Keratinocyte (primary cell): ENCODE data around the gene MSRB1. TPM values are rescaled to one million over a fixed set of nuclear protein-coding genes. Genes with fewer than 3 reads are reported as not detected.
A peak's percentile ranks its signal among the peaks of the same experiment; 100 is the strongest.

Experiments used
- DNase-seq: peaks from one replicate; pipeline ENCODE4 v3.0.0-alpha.2; 2011; ENCODE audit warnings: low read depth, missing footprints, low spot score
- FAIRE-seq: peaks from 2 replicates; lab custom pipeline; 2011; peaks lifted over from hg19 to GRCh38; lab: Jason Lieb, UNC
- H2AFZ ChIP-seq: 2 replicates; pipeline ENCODE4 v1.6.0; 2012; ENCODE audit warnings: low read length, control low read depth, inconsistent platforms; ENCODE audit not compliant: control insufficient read depth
- H3K27ac ChIP-seq: 2 replicates; pipeline ENCODE4 v1.5.1; 2011; ENCODE audit warnings: low read length; ENCODE audit not compliant: control insufficient read depth, insufficient read depth
- H3K27me3 ChIP-seq: 3 replicates; pipeline ENCODE4 v1.6.0; 2011; ENCODE audit warnings: low read length; ENCODE audit not compliant: control insufficient read depth, insufficient read depth; ENCODE audit errors: extremely low read depth
- H3K36me3 ChIP-seq, 2 experiments: 2 replicates in 1 of 2; 3 replicates in 1 of 2; pipeline ENCODE4 v1.5.1; 2011; ENCODE audit warnings: low read length in 2 of 2, mild to moderate bottlenecking in 1 of 2; ENCODE audit not compliant: control insufficient read depth in 2 of 2, insufficient read depth in 2 of 2; ENCODE audit errors: extremely low read depth in 1 of 2
- H3K4me1 ChIP-seq: 3 replicates; pipeline ENCODE4 v1.5.1; 2011; ENCODE audit warnings: low read length; ENCODE audit not compliant: control insufficient read depth, insufficient read depth; ENCODE audit errors: extremely low read depth
- H3K4me2 ChIP-seq: 3 replicates; pipeline ENCODE4 v1.6.0; 2011; ENCODE audit warnings: low read depth, low read length; ENCODE audit not compliant: control insufficient read depth, insufficient read depth; ENCODE audit errors: extremely low read depth
- H3K4me3 ChIP-seq, 3 experiments: fragments of 200-600 bp in 1 of 3; sonication (generic) in 1 of 3; 2 replicates in 2 of 3; 3 replicates in 1 of 3; pipeline ENCODE4 v1.5.1; 2011 to 2016; ENCODE audit warnings: low read length in 3 of 3, mild to moderate bottlenecking in 3 of 3, control low read depth in 2 of 3, inconsistent platforms in 1 of 3, low read depth in 1 of 3, mixed read lengths in 1 of 3, mixed run types in 1 of 3, moderate library complexity in 1 of 3; ENCODE audit not compliant: control insufficient read depth in 2 of 3, insufficient read depth in 2 of 3; ENCODE audit errors: extremely low read depth in 1 of 3
- H3K79me2 ChIP-seq: 2 replicates; pipeline ENCODE4 v1.6.0; 2012; ENCODE audit warnings: low read length; ENCODE audit not compliant: control insufficient read depth, insufficient read depth
- H3K9ac ChIP-seq: 3 replicates; pipeline ENCODE4 v1.6.0; 2011; ENCODE audit warnings: low read length; ENCODE audit not compliant: control insufficient read depth, insufficient read depth; ENCODE audit errors: extremely low read depth
- H3K9me1 ChIP-seq: 3 replicates; pipeline ENCODE4 v1.6.0; 2011; ENCODE audit warnings: low read length; ENCODE audit not compliant: control insufficient read depth, insufficient read depth; ENCODE audit errors: extremely low read depth
- H3K9me3 ChIP-seq: 2 replicates; pipeline ENCODE4 v1.5.1; 2012; ENCODE audit warnings: low read depth, low read length; ENCODE audit not compliant: control insufficient read depth
- H4K20me1 ChIP-seq: 3 replicates; pipeline ENCODE4 v1.6.0; 2011; ENCODE audit warnings: low read length; ENCODE audit not compliant: control insufficient read depth, insufficient read depth; ENCODE audit errors: extremely low read depth
- EZH2 ChIP-seq: IDR thresholded peaks from one replicate; pipeline ENCODE4 v1.6.1; 2012; ENCODE audit warnings: inconsistent platforms, mild to moderate bottlenecking, low read length, moderate library complexity
- dilution Hi-C: fragments of 300-500 bp; cut with MboI; formaldehyde crosslinking; loops from one replicate; pipeline ENCODE4 v1.7.0; 2020; ENCODE audit warnings: low sequenced_read_pairs; ENCODE audit not compliant: extremely low pct_ligation_motif_present
- polyA plus RNA-seq, 5 experiments: library from polyadenylated mRNA; depleted of rRNA in 3 of 5; stranded (reverse) in 3 of 5; stranded (forward) in 1 of 5; unstranded in 1 of 5; fragments of >200 nt; gene quantifications; 1 replicate in 1 of 5; 2 replicates in 3 of 5; 3 replicates in 1 of 5; pipeline versions ENCODE4 v1.2.1 to v1.2.3, GENCODE V29; 2011 to 2012; ENCODE audit warnings: missing spikeins in 2 of 5, low read depth in 1 of 5, low replicate concordance in 1 of 5
- TF ChIP-seq, protein P1 (sequence below), 3 experiments: IDR thresholded peaks in 1 of 3; conservative IDR thresholded peaks in 1 of 3; optimal IDR thresholded peaks in 1 of 3; 2 replicates in 2 of 3; 3 replicates in 1 of 3; pipeline versions ENCODE3 to v1.5.1; 2011; ENCODE audit warnings: low read length in 3 of 3, mild to moderate bottlenecking in 3 of 3, moderate library complexity in 2 of 3, control low read depth in 1 of 3, inconsistent platforms in 1 of 3; ENCODE audit not compliant: insufficient read depth in 2 of 3; ENCODE audit errors: extremely low read depth in 1 of 3

MSRB1 gene
- polyA plus RNA-seq, 1 donor (not counting 4 experiments of a cell fraction or from before 2014, with no cell fraction given): 25.2 TPM

DNA sequence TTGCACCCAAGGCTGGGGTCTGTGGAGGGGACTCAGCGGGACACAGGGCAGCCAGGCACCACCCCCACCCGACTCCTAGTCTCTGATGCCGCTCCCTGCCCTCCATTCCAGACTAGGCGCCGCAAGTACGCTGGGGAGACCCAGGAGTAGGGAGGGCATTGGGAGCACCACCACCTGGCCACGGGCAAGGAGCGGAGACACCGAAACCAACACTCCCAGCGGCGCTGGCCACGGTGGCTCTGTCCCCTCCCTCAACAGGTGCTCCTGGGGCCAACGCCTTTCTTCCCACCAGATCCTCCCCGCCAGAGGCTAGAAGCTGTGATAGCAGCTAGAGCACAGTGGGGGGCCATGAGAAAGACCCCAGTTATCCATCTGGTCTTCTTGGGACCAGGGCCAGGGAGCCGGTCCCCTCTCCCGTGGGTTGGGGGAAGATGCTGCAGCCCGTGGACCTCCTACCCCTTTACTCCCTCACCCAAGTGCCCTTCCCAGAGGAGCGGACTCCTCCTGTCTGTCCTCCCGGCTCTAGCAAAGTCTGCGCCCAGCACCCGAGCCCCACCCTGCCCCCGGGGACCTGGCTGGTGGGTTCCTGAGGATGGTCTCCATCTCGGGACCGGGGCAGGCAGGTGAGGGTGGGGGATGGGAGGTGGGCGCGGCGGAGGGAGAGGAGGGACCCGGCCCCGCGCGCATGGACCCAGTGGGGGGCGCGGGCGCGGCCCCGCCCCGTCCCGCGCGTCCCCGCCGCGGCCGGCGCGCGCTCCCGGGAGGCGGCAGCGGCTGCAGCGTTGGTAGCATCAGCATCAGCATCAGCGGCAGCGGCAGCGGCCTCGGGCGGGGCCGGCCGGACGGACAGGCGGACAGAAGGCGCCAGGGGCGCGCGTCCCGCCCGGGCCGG, 46.5 kb upstream of the MSRB1 start, which contains the start of gene SYNGR3:
Gene SYNGR3 (plus strand): TSS at position 762 of the 892 bp plus-strand sequence. CDS start 133 bp downstream, outside the sequence.
- H3K36me3 ChIP-seq: peaks cover 7 to 14% of the 10 kb centered on the region in 2 experiments
- peak within 1 kb of the TSS in 2 of 3 experiments; percentile 20 to 53 for H3K4me3 ChIP-seq
- H3K9ac ChIP-seq: peak within 1 kb of the TSS; percentile 28
- no peak for FAIRE-seq
- H3K79me2 ChIP-seq: peaks cover 2% of the 10 kb centered on the region
- H2AFZ ChIP-seq: no peak within 1 kb of the TSS
- peak within 1 kb of the TSS; percentile 66 for H3K4me2 ChIP-seq
- H3K9me3 ChIP-seq: no peaks in the 10 kb centered on the region
- no peak for DNase-seq
- dilution Hi-C loops: no loop called here
- H3K4me1 ChIP-seq: peaks cover 38% of the 10 kb centered on the region
- no peaks in the 10 kb centered on the region for H4K20me1 ChIP-seq
- TF ChIP-seq, protein P1, sequence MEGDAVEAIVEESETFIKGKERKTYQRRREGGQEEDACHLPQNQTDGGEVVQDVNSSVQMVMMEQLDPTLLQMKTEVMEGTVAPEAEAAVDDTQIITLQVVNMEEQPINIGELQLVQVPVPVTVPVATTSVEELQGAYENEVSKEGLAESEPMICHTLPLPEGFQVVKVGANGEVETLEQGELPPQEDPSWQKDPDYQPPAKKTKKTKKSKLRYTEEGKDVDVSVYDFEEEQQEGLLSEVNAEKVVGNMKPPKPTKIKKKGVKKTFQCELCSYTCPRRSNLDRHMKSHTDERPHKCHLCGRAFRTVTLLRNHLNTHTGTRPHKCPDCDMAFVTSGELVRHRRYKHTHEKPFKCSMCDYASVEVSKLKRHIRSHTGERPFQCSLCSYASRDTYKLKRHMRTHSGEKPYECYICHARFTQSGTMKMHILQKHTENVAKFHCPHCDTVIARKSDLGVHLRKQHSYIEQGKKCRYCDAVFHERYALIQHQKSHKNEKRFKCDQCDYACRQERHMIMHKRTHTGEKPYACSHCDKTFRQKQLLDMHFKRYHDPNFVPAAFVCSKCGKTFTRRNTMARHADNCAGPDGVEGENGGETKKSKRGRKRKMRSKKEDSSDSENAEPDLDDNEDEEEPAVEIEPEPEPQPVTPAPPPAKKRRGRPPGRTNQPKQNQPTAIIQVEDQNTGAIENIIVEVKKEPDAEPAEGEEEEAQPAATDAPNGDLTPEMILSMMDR (optimal IDR thresholded peaks at IDR 0.05 in 1 of 3, IDR thresholded peaks at IDR 0.05 in 1 of 3, conservative IDR thresholded peaks at IDR 0.05 in 1 of 3; ENCODE audit: extremely low read depth in 1 of 3, insufficient read depth in 2 of 3, low read length in 3 of 3): no peak
- peak; percentile 82 for TF ChIP-seq EZH2
- H3K9me1 ChIP-seq: peaks cover 2% of the 10 kb centered on the region
- peaks cover 30% of the 10 kb centered on the region for H3K27me3 ChIP-seq
- no peak within 1 kb of the TSS for H3K27ac ChIP-seq

DNA sequence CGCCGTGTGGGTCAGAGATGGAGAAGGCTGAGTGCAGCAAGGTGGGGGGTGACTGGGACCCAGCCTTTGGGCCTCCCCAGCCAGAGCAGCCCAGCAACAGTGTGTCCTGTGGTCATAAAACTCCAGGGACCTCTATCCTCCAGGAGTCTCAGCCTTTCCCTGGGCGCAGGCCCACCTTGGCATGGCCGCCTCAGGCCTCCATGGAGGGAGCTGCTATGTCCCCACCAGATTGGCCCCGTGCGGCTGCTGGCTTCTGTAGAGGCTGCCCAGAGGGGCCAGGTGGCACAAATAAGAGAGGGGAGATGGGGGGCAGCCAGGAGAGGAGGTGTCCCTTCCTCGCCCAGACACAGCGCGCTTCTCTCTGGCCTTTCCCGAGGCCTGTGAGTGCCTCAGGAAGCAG, 44.2 kb upstream of the MSRB1 start:
- H3K4me2 ChIP-seq: no peak overlapping the region
- TF ChIP-seq, protein P1 (optimal IDR thresholded peaks at IDR 0.05 in 1 of 3, IDR thresholded peaks at IDR 0.05 in 1 of 3, conservative IDR thresholded peaks at IDR 0.05 in 1 of 3; ENCODE audit: extremely low read depth in 1 of 3, insufficient read depth in 2 of 3, low read length in 3 of 3): no peak
- no peak for TF ChIP-seq EZH2

More for the DNA sequence above, 44.2 kb upstream of the MSRB1 start:
- no peak for DNase-seq
- no peak overlapping the region for H3K9ac ChIP-seq
- H3K27me3 ChIP-seq: peaks cover 45% of the 10 kb centered on the region
- dilution Hi-C loops: no loop called here
- no peak overlapping the region for H2AFZ ChIP-seq
- peaks cover 34% of the 10 kb centered on the region for H3K4me1 ChIP-seq
- H3K27ac ChIP-seq: no peak overlapping the region
- peaks cover 2% of the 10 kb centered on the region for H3K9me1 ChIP-seq
- no peak for FAIRE-seq
- no peaks in the 10 kb centered on the region for H4K20me1 ChIP-seq
- peaks cover 2% of the 10 kb centered on the region for H3K79me2 ChIP-seq
- no peaks in the 10 kb centered on the region for H3K9me3 ChIP-seq
- H3K36me3 ChIP-seq: peaks cover 7 to 14% of the 10 kb centered on the region in 2 experiments
- H3K4me3 ChIP-seq: no peak overlapping the region
